Ramos (cell line): ENCODE measurements around the gene EPHB3.

Experiments
- in situ Hi-C: fragments of 300-500 bp; cut with MboI; formaldehyde crosslinking; loops from one replicate; pipeline ENCODE4 v1.14.3; 2022; ENCODE audit warnings: low sequenced_read_pairs; ENCODE audit not compliant: unreplicated experiment

Gene EPHB3

GRCh38 chr3:184596233-184596632, 34.6 kb downstream of the EPHB3 start:
- in situ Hi-C loops, result no loop called here

DNA sequence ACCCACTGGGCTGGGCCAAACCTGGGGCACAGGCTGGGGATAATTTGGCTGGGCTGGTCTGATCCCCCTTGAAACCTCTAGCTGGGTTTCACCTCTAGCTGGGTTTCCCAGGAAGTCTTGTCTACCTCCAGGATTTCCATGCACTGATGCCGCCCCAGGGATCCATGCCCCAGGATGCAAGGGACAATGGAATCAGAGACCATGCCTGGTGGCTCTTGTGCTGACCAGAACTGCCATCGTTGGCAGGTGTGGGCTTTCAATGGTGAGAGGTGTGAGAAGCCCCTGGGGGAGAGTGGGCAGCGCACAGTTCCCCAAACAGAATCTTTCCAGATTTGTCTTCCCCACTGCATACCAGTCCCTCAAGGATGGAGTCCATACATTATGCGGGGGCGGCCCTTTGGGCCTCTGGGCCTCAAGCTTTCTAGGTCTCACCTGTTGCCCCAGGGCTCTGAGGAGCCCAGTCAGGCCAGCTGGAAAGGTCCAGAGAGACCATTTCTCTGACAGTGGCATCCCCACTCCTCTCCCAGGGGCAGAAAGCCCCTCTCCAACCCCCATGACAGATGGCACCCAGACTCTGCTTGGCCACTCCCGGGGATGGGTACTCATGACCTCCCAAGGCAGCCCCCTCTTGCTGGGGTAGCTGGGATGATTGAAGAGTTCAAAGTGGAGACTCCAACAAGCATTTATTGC, 35.4 kb downstream of the EPHB3 start:
- in situ Hi-C loops, result no loop called here

GRCh38 chr3:184597829-184598573, 36.4 kb downstream of the EPHB3 start:
- in situ Hi-C loops, result no loop called here

- in situ Hi-C loops, result no loop called here
Observed at GRCh38 chr3:184598574-184598927, 37.0 kb downstream of the EPHB3 start.

DNA sequence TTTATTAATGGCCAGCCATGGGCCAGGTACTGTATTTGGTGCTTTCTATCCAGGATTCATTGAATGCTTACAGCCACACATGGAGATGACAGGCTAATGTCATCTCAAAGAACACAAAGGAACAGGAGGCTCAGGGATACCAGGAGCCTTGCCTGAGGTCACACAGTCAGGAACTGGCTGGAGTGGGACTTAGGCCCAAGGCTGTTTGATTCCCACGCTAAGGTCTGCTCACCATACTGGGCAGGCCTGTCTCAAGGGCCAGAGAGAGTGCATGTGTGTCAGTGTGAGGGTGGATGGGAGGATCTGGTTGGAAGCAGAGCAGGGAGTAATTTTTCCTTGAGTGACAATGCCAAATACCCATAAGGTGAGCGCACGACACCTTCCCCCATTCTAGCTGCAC, 37.6 kb downstream of the EPHB3 start:
- in situ Hi-C loops, result no loop called here

- in situ Hi-C loops, result no loop called here
Observed at GRCh38 chr3:184600685-184601377, 39.2 kb downstream of the EPHB3 start.

DNA sequence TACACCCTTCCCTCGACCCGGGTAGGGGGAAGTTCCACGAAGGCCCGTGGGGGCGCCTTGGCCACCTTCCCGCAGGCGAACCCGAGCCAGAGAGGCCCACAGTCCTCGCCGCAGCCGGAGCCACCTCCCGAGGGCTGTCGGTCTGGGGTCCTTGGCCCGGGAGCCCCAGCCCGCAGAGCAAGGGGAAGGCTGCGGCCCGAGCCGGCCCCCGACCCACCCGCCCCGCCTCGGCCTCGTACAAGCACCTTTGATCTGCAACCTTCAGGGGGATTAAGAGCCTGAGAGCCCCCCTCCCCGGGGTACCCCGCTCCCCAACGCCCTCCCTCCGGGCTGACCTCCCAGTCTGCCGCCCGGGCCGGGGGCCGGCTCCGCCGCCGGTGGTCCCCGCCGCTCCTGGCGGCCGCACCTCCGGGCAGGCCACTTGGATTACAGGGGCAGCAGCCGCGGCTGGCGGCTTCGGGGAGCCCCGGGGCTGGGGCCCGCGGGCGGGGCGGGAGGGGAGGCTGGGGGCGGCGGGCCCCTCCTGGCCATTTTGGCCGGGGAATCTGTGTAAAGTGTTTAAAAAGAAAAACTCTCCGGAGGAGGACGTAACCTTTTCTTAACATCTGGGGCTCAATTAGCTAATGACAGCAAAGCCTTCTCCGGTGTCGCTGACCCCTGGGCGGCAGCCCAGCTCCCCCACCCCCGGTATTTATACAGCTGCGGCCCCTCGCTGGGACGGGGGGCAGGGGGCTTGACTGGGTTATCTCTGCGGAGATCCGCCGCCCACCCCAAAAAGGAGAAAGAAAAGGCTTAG, 40.2 kb downstream of the EPHB3 start:
- in situ Hi-C loops, result no loop called here

DNA sequence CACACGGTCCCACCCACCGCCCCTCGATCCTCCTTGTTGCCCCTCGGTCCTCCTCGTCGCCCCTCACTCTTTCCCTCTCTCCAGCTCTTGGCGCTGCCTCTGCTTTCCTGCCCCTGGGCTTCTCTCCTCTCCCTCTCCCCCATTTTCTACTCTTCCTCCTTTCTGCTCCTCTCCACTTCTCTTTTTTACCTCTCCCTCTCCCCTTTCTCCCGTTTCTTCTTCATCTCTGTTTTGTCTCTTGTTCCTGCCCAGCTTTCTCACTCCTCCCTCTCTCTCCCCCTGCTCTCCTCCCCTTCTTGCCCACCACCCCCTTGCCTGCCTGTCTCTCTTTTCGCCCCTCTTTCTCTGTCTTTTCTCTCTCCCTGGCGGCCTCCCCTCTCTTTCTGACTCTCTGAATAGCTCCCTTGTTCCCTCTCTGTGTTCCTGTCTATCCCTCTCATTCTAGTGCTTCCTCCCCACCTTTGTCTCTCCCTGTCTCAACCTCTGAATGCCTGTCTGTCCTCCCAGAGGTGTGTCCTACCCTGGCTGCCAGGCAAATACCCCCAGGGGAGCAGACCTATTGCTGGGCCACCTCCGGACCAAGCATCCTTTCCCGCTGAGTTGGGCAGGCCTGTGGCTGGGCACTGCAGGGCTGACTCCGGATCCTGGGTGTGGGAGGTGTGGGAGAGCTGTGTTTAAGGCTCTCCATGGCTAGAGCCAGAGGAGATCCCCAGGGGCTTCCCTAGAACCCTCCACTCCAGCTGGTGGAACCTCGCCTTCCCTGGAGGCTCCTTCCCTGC, 41.0 kb downstream of the EPHB3 start:
- in situ Hi-C loops, result no loop called here

GRCh38 chr3:184603151-184604030, 41.8 kb downstream of the EPHB3 start:
- in situ Hi-C loops, result no loop called here

DNA sequence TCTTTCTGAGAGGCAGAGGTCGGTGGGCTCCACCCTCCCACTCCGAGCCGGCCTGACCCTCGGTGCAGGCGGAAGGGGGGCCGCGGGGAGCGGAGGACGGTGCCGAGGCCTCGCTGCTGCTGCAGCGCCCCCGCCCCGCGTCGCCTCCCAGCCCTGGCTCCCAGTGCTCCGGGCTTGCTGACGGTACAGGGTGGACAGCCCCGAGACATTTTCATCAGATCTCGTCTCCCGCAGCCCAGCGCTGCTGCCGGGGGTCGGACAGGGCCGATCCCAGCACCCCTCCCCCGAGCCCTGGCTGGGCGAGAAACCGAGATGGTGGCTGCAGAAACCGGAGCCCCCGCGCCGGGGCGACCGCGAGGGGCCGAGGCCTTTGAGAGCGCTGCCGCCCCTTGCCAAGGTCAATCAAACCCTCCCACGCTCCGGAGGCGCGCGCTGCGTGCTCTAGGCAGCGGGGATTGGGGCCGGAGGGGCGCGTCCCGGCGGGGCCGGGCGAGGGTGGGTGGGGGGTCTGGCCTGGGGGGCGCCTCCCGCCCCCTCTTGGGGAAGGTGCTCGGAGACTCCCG, 42.5 kb downstream of the EPHB3 start:
- in situ Hi-C loops, result no loop called here

- in situ Hi-C loops, result no loop called here
Observed at GRCh38 chr3:184604615-184605290, 43.2 kb downstream of the EPHB3 start.

DNA sequence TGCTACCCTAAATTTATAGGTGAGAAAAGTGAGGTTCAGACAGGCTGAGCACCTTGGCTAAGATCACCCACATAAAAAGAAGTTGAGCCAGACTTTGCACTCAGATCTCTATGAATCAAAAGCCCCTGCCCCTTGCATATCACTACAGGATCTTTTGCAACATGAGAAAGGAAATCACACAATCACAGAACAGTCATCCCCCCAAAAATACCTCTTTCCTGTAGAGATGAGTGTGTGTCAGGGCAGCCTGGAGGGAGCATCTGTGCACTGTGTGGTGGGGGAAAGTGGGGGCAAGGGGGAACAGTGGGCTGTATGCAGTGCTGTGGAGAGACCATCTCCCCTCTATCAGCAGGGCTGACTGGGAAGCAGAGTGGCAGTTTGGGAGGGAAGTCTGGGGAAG, 46.6 kb downstream of the EPHB3 start:
- in situ Hi-C loops, result no loop called here

DNA sequence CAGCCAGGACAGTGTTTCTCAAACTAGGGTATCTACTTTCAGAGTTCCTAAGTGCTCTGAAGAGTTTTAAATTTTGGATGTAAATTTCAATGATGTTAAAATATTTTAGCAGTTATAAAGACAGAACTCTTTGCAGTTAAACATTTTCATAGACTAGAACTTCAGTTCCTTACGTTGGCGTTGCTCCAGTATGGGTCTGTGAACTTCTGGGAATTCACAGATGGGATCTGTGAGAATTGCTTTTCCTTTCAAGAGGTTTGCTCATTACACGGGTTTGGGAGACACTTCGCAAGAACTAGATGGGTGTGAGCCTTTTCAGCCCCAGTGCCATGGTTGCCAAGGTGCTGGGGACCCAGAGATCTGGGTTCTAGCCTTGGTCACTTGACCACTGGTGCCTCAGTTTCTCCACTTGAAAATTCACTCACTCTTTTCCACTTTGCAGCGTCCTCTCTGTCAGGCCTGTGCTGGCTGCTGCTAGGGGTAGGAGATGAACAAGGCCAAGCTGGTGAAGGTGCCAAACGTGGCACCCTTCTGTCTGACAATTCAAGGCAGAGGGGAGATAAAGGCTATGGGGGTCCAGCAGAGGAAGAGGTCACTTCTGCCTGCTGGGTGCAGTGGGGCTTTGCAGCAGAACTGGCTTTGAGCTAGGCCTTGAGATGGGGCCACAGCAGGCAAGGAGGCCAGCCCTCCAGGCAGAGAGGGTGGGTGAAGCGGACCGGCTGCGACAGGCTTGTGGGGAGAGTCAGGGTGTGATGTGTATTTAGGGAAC, 48.1 kb downstream of the EPHB3 start:
- in situ Hi-C loops, result no loop called here

DNA sequence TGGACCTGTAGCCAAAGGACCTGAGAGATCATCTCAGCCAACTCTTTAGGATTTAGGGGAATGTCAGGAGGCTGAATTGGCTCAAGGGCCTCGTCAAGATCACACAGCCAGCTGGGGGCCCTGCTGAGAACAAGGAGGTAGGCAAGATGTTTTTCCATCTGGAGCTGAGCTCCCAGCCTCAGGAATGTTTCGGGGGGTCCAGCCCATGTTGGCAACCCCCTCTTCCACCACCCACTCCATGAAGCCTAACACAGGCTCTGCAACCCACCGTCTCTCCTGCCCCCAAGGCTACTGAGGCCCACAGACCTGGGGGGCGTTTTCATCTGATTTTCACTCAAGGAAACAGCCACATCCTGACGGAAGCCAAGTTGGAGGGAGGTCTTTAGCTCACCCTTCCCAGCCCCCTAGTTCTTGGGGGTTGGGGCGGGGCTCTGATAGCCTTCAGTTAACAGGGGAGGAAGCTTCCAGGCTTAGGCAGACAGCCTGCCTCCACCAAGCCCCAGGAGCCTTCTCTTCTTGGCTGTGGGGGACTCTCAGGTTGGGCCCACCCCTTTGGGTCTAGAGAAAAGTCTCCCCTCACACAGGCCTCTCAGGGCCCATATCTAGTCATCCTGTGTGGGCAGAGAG, 48.8 kb downstream of the EPHB3 start:
- in situ Hi-C loops, result no loop called here

GRCh38 chr3:184611607-184612281, 50.2 kb downstream of the EPHB3 start:
- in situ Hi-C loops, result no loop called here

DNA sequence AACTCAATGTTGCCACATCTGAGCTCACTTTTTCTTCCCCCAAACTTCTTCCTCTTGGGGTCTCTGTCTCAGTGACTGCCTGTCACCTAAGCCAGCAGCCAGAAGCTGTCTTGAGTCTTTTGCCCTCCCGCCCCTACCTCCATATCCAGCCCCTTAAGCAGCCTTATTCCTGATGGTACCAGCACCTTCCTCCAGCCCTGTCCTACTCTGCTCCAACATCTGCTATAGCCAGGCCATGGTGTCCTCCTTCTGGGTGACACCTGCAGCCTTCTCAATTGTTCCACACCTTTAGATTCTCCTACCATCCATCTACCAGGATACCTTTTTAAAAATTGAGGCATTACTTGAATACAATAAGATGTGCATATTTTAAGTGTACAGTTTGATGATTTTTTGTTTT, 53.8 kb downstream of the EPHB3 start:
- in situ Hi-C loops, result no loop called here
